Regular cardiac myocyte (primary cell): Measurements from ENCODE around the gene CDRT4. TPM values are rescaled to one million over a fixed set of nuclear protein-coding genes. Genes with fewer than 3 reads are reported as not detected.

ENCODE experiments used
- total RNA-seq: library from RNA; depleted of rRNA; stranded (reverse); fragments of >200 nt; gene quantifications from 2 replicates; pipeline ENCODE4 v1.2.3, GENCODE V29; 2014

Gene CDRT4
- 0.28 and 1.3 TPM in 2 replicates for total RNA-seq

GRCh38 chr17:15467592-15467991, at the start of gene CDRT4:
Gene CDRT4 (minus strand): TSS chr17:15467621. CDS start chr17:15440238, 27,383 bp downstream.

Other genes with a start within 250 kb of the CDRT4 start
- gene PMP22, start 202.3 kb downstream of the CDRT4 start, total RNA-seq = 20.5 and 47.9 TPM in 2 replicates
- gene TEKT3, start 126.0 kb downstream of the CDRT4 start, total RNA-seq = 0.28 TPM in 1 of 2 replicates, not detected in the other
- gene TVP23C, start 95.9 kb upstream of the CDRT4 start, total RNA-seq = 17.1 and 28.8 TPM in 2 replicates
- gene FBXW10B, start 152.1 kb upstream of the CDRT4 start, total RNA-seq = under 0.01 TPM in 2 replicates
- gene TRIM16, start 216.7 kb upstream of the CDRT4 start, total RNA-seq = 35.7 and 47.1 TPM in 2 replicates
- 40.8 and 82.6 TPM in 2 replicates for gene ZNF286A, start 232.1 kb upstream of the CDRT4 start, total RNA-seq